MCF 10A (cell line): Measurements from ENCODE around the gene AURKB. TPM values are rescaled to one million over a fixed set of nuclear protein-coding genes. Genes with fewer than 3 reads are reported as not detected.
"Not testable (repeated sequence)": the region's sequence is repeated elsewhere in the genome, so short reads cannot be mapped to it uniquely, and the experiment has no call there.

Experiments used
- BruUV-seq: library from RNA; stranded (reverse); fragments of 400-500 nt; replicated peaks from 2 replicates; lab custom pipeline; 2021; lab: Mats Ljungman, UMichigan
- CTCF ChIA-PET: fragments of 300-600 bp; sonication (Branson Sonifier 250); formaldehyde crosslinking; extraction: SDS; loops from one replicate; lab custom pipeline; 2021; ENCODE audit warnings: antibody characterized with exemption, inconsistent platforms; lab: Yijun Ruan, JAX
- POLR2A ChIA-PET: fragments of 300-600, 350-650 bp; sonication (Branson Sonifier 250); formaldehyde crosslinking; extraction: SDS; loops from one replicate; lab custom pipeline; 2020; ENCODE audit warnings: antibody characterized with exemption, inconsistent platforms; lab: Yijun Ruan, JAX
- DNase-seq: peaks from one replicate; pipeline ENCODE4 v3.0.0-alpha.2; 2018; ENCODE audit not compliant: unreplicated experiment
- H3K27ac Mint-ChIP-seq: one replicate; pipeline ENCODE4 v1.8.0; 2022; ENCODE audit warnings: mild to moderate bottlenecking, low read depth, mixed read lengths; ENCODE audit not compliant: unreplicated experiment
- H3K27me3 Mint-ChIP-seq: one replicate; pipeline ENCODE4 v1.8.0; 2022; ENCODE audit warnings: mixed read lengths; ENCODE audit not compliant: insufficient read depth, unreplicated experiment
- H3K36me3 Mint-ChIP-seq: one replicate; pipeline ENCODE4 v1.8.0; 2022; ENCODE audit warnings: mild to moderate bottlenecking, moderate library complexity, mixed read lengths; ENCODE audit not compliant: insufficient read depth, unreplicated experiment
- H3K4me1 Mint-ChIP-seq: one replicate; pipeline ENCODE4 v1.8.0; 2022; ENCODE audit warnings: mixed read lengths; ENCODE audit not compliant: insufficient read depth, unreplicated experiment
- H3K4me3 Mint-ChIP-seq: one replicate; pipeline ENCODE4 v1.8.0; 2022; ENCODE audit warnings: mild to moderate bottlenecking, moderate library complexity, mixed read lengths; ENCODE audit not compliant: unreplicated experiment
- H3K9me3 Mint-ChIP-seq: one replicate; pipeline ENCODE4 v1.8.0; 2022; ENCODE audit warnings: mixed read lengths; ENCODE audit not compliant: unreplicated experiment
- intact Hi-C: fragments of 100-400 bp; cut with micrococcal nuclease; formaldehyde crosslinking; loops from 2 replicates; pipeline ENCODE4 v1.14.1; 2022
- total RNA-seq: library from RNA; stranded (reverse); gene quantifications from 2 replicates; pipeline ENCODE4 v1.2.3, GENCODE V29; 2022
- TF ChIP-seq, protein P1 (sequence below): fragments of 200-600 bp; IDR thresholded peaks from one replicate; pipeline ENCODE4 v1.8.0; 2022; ENCODE audit warnings: antibody characterized with exemption, mild to moderate bottlenecking; ENCODE audit not compliant: unreplicated experiment

Gene AURKB
- total RNA-seq, 1 experiment from 2014 or later = 33.6 TPM

GRCh38 chr17:8256291-8256690 is 45.9 kb upstream of the AURKB start:
- peaks cover 47% of the 10 kb centered on the region for H3K36me3 Mint-ChIP-seq
- no peak overlapping the region for H3K4me3 Mint-ChIP-seq
- no TSS peak for BruUV-seq
- no peak for DNase-seq
- H3K27ac Mint-ChIP-seq = no peak overlapping the region
- no peaks in the 10 kb centered on the region for H3K4me1 Mint-ChIP-seq
- TF ChIP-seq, protein P1, sequence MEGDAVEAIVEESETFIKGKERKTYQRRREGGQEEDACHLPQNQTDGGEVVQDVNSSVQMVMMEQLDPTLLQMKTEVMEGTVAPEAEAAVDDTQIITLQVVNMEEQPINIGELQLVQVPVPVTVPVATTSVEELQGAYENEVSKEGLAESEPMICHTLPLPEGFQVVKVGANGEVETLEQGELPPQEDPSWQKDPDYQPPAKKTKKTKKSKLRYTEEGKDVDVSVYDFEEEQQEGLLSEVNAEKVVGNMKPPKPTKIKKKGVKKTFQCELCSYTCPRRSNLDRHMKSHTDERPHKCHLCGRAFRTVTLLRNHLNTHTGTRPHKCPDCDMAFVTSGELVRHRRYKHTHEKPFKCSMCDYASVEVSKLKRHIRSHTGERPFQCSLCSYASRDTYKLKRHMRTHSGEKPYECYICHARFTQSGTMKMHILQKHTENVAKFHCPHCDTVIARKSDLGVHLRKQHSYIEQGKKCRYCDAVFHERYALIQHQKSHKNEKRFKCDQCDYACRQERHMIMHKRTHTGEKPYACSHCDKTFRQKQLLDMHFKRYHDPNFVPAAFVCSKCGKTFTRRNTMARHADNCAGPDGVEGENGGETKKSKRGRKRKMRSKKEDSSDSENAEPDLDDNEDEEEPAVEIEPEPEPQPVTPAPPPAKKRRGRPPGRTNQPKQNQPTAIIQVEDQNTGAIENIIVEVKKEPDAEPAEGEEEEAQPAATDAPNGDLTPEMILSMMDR = no peak
- no peaks in the 10 kb centered on the region for H3K27me3 Mint-ChIP-seq
- intact Hi-C loops = no loop called here
- POLR2A ChIA-PET = interaction anchor here (1.5 kb wide), 1 partner anchor 39 kb away, joined by 3 read pairs; the partner anchor contains the start of gene SLC25A35
- H3K9me3 Mint-ChIP-seq = no peaks in the 10 kb centered on the region
- CTCF ChIA-PET = no interaction called here

DNA sequence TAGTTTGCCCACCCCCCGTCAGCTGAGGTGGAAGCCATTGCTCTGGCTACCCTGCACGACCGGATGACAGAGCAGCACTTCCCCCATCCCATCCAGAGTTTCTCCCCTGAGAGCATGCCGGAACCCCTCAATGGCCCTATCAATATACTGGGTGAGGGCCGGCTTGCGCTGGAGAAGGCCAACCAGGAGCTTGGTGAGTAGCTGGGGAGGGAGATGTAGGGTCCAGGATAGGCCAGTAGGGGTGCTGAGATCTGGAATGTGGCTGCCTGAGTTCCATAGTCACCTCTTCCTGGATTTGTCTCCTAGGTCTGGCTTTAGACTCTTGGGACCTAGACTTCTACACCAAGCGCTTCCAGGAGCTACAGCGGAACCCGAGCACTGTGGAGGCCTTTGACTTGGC is 45.1 kb upstream of the AURKB start:
- intact Hi-C loops = no loop called here
- BruUV-seq = no TSS peak
- ChIA-PET POLR2A (no interaction called here), CTCF (no interaction called here)
- H3K27ac Mint-ChIP-seq = no peak overlapping the region
- TF ChIP-seq, protein P1 = no peak
- no peaks in the 10 kb centered on the region for H3K27me3 Mint-ChIP-seq
- no peak overlapping the region for H3K4me3 Mint-ChIP-seq
- peaks cover 42% of the 10 kb centered on the region for H3K36me3 Mint-ChIP-seq
- peaks cover 4% of the 10 kb centered on the region for H3K4me1 Mint-ChIP-seq
- no peaks in the 10 kb centered on the region for H3K9me3 Mint-ChIP-seq
- no peak for DNase-seq

DNA sequence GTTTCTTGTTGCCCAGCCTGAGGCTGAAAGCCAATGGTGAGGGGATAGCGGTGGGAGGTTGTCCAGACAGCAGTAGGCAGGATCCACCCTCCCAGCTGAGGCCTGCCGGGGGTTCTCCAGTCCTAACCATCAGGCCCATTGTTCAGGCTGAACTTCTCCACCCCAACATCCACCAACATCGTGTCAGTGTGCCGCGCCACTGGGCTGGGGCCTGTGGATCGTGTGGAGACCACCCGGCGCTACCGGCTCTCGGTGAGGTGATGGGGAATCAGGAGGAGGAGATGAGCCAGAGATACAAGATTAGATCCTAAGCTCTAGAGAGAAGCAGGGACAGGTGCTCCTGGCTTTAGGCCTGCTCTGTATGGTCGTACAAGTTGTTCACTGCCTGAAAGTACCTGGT is 44.5 kb upstream of the AURKB start:
- no peaks in the 10 kb centered on the region for H3K27me3 Mint-ChIP-seq
- no peaks in the 10 kb centered on the region for H3K9me3 Mint-ChIP-seq
- intact Hi-C loops = no loop called here
- no peak for DNase-seq
- no peak overlapping the region for H3K27ac Mint-ChIP-seq
- H3K4me3 Mint-ChIP-seq = no peak overlapping the region
- ChIA-PET POLR2A (no interaction called here), CTCF (no interaction called here)
- H3K4me1 Mint-ChIP-seq = peaks cover 10% of the 10 kb centered on the region
- peaks cover 42% of the 10 kb centered on the region for H3K36me3 Mint-ChIP-seq
- BruUV-seq = no TSS peak
- TF ChIP-seq, protein P1 = no peak

DNA sequence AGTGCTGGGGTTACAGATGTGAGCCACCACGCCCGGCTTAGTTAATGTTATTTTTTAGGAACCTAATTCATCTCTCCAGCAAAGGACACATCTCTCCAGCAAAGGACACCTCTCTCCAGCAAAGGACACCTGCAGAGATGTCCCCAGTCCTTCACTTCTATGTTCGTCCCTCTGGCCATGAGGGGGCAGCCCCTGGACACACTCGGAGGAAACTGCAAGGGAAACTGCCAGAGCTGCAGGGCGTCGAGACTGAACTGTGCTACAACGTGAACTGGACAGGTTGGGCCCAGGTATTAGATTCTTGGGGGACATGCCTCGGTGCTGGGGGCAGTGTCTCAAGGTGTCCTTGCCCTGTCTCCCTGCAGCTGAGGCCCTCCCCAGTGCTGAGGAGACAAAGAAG is 43.4 kb upstream of the AURKB start:
- TF ChIP-seq, protein P1 = no peak
- intact Hi-C loops = no loop called here
- Mint-ChIP-seq H3K4me1 (peaks cover 15% of the 10 kb centered on the region), H3K27ac (no peak overlapping the region), H3K36me3 (peaks cover 48% of the 10 kb centered on the region), H3K27me3 (no peaks in the 10 kb centered on the region), H3K9me3 (no peaks in the 10 kb centered on the region), H3K4me3 (no peak overlapping the region)
- no peak for DNase-seq
- BruUV-seq = no TSS peak
- ChIA-PET POLR2A (no interaction called here), CTCF (no interaction called here)

DNA sequence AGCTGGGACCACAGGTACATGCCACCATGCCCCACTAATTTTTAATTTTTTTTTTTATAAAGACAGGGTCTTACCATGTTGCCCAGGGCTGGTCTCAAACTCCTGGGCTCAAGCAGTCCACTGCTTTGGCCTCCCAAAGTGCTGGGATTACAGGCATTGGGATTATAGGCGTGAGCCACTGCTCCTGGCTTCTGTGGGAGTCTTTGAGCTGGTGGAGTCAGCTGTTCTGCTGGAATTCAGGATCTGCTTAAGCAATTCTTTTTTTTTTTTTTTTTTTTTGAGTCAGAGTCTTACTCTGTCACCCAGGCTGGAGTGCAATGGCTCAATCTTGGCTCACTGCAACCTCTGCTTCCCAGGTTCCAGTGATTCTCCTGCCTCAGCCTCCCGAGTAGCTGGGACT is 41.0 kb upstream of the AURKB start:
- H3K4me3 Mint-ChIP-seq, H3K27ac Mint-ChIP-seq, BruUV-seq, H3K9me3 Mint-ChIP-seq, H3K27me3 Mint-ChIP-seq, intact Hi-C loops: not testable (repeated sequence)
- ChIA-PET CTCF (interaction anchor here (0.6 to 1.1 kb wide), 4 partner anchors 44 to 193 kb away, joined by 3 to 4 read pairs (median 3); partner anchors contain the start of gene SLC25A35), POLR2A (interaction anchor here (0.6 to 10.9 kb wide), 4 partner anchors 10 to 84 kb away, joined by 3 to 269 read pairs (median 5); no protein-coding TSS in a partner anchor)
- Mint-ChIP-seq H3K4me1 (peaks cover 15% of the 10 kb centered on the region), H3K36me3 (peaks cover 33% of the 10 kb centered on the region)
- DNase-seq = peak; percentile 16
